ENCODE results near the gene TSHZ2.

- TF ChIP-seq POLR2AphosphoS5 (IDR thresholded peaks at IDR 0.05), result no peak
- TF ChIP-seq, protein P1, sequence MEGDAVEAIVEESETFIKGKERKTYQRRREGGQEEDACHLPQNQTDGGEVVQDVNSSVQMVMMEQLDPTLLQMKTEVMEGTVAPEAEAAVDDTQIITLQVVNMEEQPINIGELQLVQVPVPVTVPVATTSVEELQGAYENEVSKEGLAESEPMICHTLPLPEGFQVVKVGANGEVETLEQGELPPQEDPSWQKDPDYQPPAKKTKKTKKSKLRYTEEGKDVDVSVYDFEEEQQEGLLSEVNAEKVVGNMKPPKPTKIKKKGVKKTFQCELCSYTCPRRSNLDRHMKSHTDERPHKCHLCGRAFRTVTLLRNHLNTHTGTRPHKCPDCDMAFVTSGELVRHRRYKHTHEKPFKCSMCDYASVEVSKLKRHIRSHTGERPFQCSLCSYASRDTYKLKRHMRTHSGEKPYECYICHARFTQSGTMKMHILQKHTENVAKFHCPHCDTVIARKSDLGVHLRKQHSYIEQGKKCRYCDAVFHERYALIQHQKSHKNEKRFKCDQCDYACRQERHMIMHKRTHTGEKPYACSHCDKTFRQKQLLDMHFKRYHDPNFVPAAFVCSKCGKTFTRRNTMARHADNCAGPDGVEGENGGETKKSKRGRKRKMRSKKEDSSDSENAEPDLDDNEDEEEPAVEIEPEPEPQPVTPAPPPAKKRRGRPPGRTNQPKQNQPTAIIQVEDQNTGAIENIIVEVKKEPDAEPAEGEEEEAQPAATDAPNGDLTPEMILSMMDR (IDR thresholded peaks at IDR 0.05), result no peak
Observed at GRCh38 chr20:53152228-53152627, 180.1 kb downstream of the TSHZ2 start.

Measured in breast epithelium (tissue), 3 donors.